Mesothelial cell of epicardium (in vitro differentiated cells): ENCODE data around the gene BRF1. TPM values are rescaled to one million over a fixed set of nuclear protein-coding genes. Genes with fewer than 3 reads are reported as not detected.

Source experiments
- DNase-seq, 2 experiments: peaks; one replicate each; pipeline ENCODE4 v3.0.0; 2021; ENCODE audit warnings: low spot score in 2 of 2; ENCODE audit not compliant: unreplicated experiment in 2 of 2
- H3K27ac Mint-ChIP-seq: 2 replicates; pipeline ENCODE4 v1.8.0; 2021; ENCODE audit warnings: mixed read lengths
- H3K27me3 Mint-ChIP-seq: 2 replicates; pipeline ENCODE4 v1.8.0; 2021; ENCODE audit warnings: low read depth, mixed read lengths
- H3K36me3 Mint-ChIP-seq: 2 replicates; pipeline ENCODE4 v1.8.0; 2021; ENCODE audit warnings: mixed read lengths
- H3K4me1 Mint-ChIP-seq: 2 replicates; pipeline ENCODE4 v1.8.0; 2021; ENCODE audit warnings: mixed read lengths
- H3K4me3 Mint-ChIP-seq: 2 replicates; pipeline ENCODE4 v1.8.0; 2021; ENCODE audit warnings: mild to moderate bottlenecking, moderate library complexity, mixed read lengths
- H3K9me3 Mint-ChIP-seq: 2 replicates; pipeline ENCODE4 v1.8.0; 2021; ENCODE audit warnings: mixed read lengths
- CTCF ChIP-seq: fragments of 200-600 bp; sonication (generic); IDR thresholded peaks from one replicate; pipeline ENCODE4 v1.5.0; 2021; ENCODE audit warnings: antibody characterized with exemption; ENCODE audit not compliant: unreplicated experiment
- total RNA-seq: library from RNA; stranded (reverse); gene quantifications from 3 replicates; pipeline ENCODE4 v1.2.1, GENCODE V29; 2021

The BRF1 gene
- total RNA-seq, 1 donor from 2014 or later: 78.6 TPM

- H3K27me3 Mint-ChIP-seq: no peaks in the 10 kb centered on the region
- H3K9me3 Mint-ChIP-seq: no peaks in the 10 kb centered on the region
Observed at GRCh38 chr14:105219753-105220152, 81.0 kb downstream of the BRF1 start.

GRCh38 chr14:105219043-105219612 lies 81.7 kb downstream of the BRF1 start:
- Mint-ChIP-seq H3K27ac (no peak overlapping the region), H3K4me3 (no peak overlapping the region)
- no peak for DNase-seq

More at GRCh38 chr14:105219753-105220152, 81.0 kb downstream of the BRF1 start:
- no peak for DNase-seq
- Mint-ChIP-seq H3K27ac (no peak overlapping the region), H3K36me3 (peaks cover 19% of the 10 kb centered on the region), H3K4me3 (no peak overlapping the region), H3K4me1 (peaks cover 7% of the 10 kb centered on the region)
- TF ChIP-seq CTCF: no peak

GRCh38 chr14:105218611-105219010 lies 82.2 kb downstream of the BRF1 start:
- Mint-ChIP-seq H3K27me3 (no peaks in the 10 kb centered on the region), H3K36me3 (peaks cover 15% of the 10 kb centered on the region), H3K4me1 (peaks cover 7% of the 10 kb centered on the region), H3K9me3 (no peaks in the 10 kb centered on the region), H3K4me3 (no peak overlapping the region), H3K27ac (no peak overlapping the region)
- no peak for TF ChIP-seq CTCF
- DNase-seq: no peak

More at GRCh38 chr14:105219043-105219612, 81.7 kb downstream of the BRF1 start:
- Mint-ChIP-seq H3K27me3 (no peaks in the 10 kb centered on the region), H3K4me1 (peaks cover 7% of the 10 kb centered on the region), H3K9me3 (no peaks in the 10 kb centered on the region), H3K36me3 (peaks cover 19% of the 10 kb centered on the region)
- no peak for TF ChIP-seq CTCF

- TF ChIP-seq CTCF: no peak
- Mint-ChIP-seq H3K36me3 (peaks cover 8% of the 10 kb centered on the region), H3K4me3 (no peak overlapping the region), H3K9me3 (no peaks in the 10 kb centered on the region), H3K27ac (no peak overlapping the region), H3K4me1 (peaks cover 7% of the 10 kb centered on the region), H3K27me3 (no peaks in the 10 kb centered on the region)
- no peak for DNase-seq
Observed at GRCh38 chr14:105217774-105218173, 83.0 kb downstream of the BRF1 start.

- Mint-ChIP-seq H3K9me3 (no peaks in the 10 kb centered on the region), H3K27ac (no peak overlapping the region), H3K27me3 (no peaks in the 10 kb centered on the region), H3K4me3 (no peak overlapping the region), H3K36me3 (peaks cover 4% of the 10 kb centered on the region), H3K4me1 (no peaks in the 10 kb centered on the region)
- TF ChIP-seq CTCF: no peak
- no peak for DNase-seq
Observed at GRCh38 chr14:105216490-105217247, 84.1 kb downstream of the BRF1 start.
